ENCODE data around the gene PDE1A. TPM values are rescaled to one million over a fixed set of nuclear protein-coding genes. Genes with fewer than 3 reads are reported as not detected.

Gene PDE1A
- total and polyA plus RNA-seq, 2 of the 4 experiments (the other 2 are of a cell fraction) = 0.24 to 0.90 TPM

DNA sequence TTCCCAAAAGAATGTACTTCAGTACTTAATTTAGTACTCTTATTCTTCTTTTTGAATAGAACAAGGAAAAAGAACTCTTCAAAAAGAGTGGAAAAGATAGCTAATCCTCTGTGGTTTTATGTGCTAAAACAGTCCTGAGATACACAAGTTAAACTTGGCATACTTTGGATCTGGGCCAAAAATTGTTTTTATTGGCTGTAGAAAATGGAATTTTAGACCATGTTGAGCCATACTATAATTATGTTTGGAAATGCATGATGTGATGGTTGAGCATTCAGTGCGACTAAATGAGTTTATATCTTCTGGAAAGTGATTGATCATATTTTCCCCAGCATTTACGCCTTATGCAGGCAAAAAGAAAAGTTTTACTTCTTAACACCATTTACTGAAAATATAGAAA lies 18.0 kb upstream of the PDE1A start:
- H2BK20ac ChIP-seq (ENCODE audit: low read depth, low read length) = no peak overlapping the region
- CTCF ChIA-PET = no interaction called here
- H4K91ac ChIP-seq (ENCODE audit: insufficient read depth, low read depth, low read length) = no peak overlapping the region
- ATAC-seq (ENCODE audit: low read depth) = no peak
- H3K27me3 ChIP-seq (ENCODE audit: control insufficient read depth, insufficient read depth, low read length) = no peaks in the 10 kb centered on the region
- no peak overlapping the region for H3K23ac ChIP-seq (ENCODE audit: low read depth, low read length)
- BruUV-seq (replicated peaks) = no TSS peak
- no peak overlapping the region for H2AK9ac ChIP-seq (replicated peaks; ENCODE audit: low read depth, low read length, poor library complexity)
- no peak overlapping the region for H4K5ac ChIP-seq (ENCODE audit: low read depth, low read length)
- H3K9me3 ChIP-seq (ENCODE audit: control insufficient read depth, insufficient read depth, low read length) = no peaks in the 10 kb centered on the region
- POLR2A ChIA-PET (ENCODE audit: unreplicated experiment) = no interaction called here
- H4K20me1 ChIP-seq (ENCODE audit: insufficient read depth, low read length) = no peaks in the 10 kb centered on the region
- no peak overlapping the region for H2BK15ac ChIP-seq (ENCODE audit: low read depth, low read length)
- no CpG with 5 or more reads among the region's 2 CpGs for whole genome bisulfite sequencing, 2 experiments (ENCODE audit: extremely low coverage in 2 of 2, insufficient read length in 1 of 2)
- H3K36me3 ChIP-seq (ENCODE audit: control insufficient read depth, insufficient read depth, low read length) = no peaks in the 10 kb centered on the region
- H3K4me2 ChIP-seq (ENCODE audit: low read depth, low read length) = no peak overlapping the region
- H2BK5ac ChIP-seq (ENCODE audit: low read depth, low read length, poor library complexity, severe bottlenecking) = no peak overlapping the region
- DNase-seq = no peak
- H3K4me1 ChIP-seq (ENCODE audit: control insufficient read depth, insufficient read depth, low read length) = peaks cover 4% of the 10 kb centered on the region
- H3K14ac ChIP-seq (replicated peaks; ENCODE audit: low read depth, low read length) = no peak overlapping the region
- H3K9me1 ChIP-seq (ENCODE audit: insufficient read depth, low read length) = no peaks in the 10 kb centered on the region
- H3K4ac ChIP-seq (ENCODE audit: low read depth, low read length) = no peak overlapping the region
- H3K18ac ChIP-seq (ENCODE audit: low read depth, low read length) = no peak overlapping the region
- no peak overlapping the region for H4K8ac ChIP-seq (ENCODE audit: low read depth in 2 of 2, low read length in 2 of 2)
- H2AK5ac ChIP-seq (ENCODE audit: low read depth, low read length) = no peak overlapping the region
- intact Hi-C loops (cut with micrococcal nuclease) (no loop called here), in situ Hi-C loops (cut with MboI; ENCODE audit: low sequenced_read_pairs) (no loop called here), dilution Hi-C loops (cut with HindIII; ENCODE audit: low sequenced_read_pairs, unreplicated experiment) (no loop called here)
- no peak overlapping the region for H2AFZ ChIP-seq (replicated peaks; ENCODE audit: low read length, poor library complexity)
- TF ChIP-seq CHD1 (IDR thresholded peaks at IDR 0.05; ENCODE audit: low read depth, low read length) (no peak), RAD21 (IDR thresholded peaks at IDR 0.05; ENCODE audit: low read length) (no peak), NFE2L2 (IDR thresholded peaks at IDR 0.05; ENCODE audit: low read depth, low read length) (no peak), POLR2A (IDR thresholded peaks at IDR 0.05; ENCODE audit: low read depth, low read length) (no peak), MAFK (IDR thresholded peaks at IDR 0.05; ENCODE audit: low read depth, low read length) (no peak), SMC3 (IDR thresholded peaks at IDR 0.05; ENCODE audit: low read depth, low read length) (no peak), CEBPB (IDR thresholded peaks at IDR 0.05; ENCODE audit: low read depth, low read length) (no peak), FOS (IDR thresholded peaks at IDR 0.05; ENCODE audit: low read depth, low read length) (no peak), BHLHE40 (IDR thresholded peaks at IDR 0.05; ENCODE audit: low read depth, low read length) (no peak)
- TF ChIP-seq, protein P1, sequence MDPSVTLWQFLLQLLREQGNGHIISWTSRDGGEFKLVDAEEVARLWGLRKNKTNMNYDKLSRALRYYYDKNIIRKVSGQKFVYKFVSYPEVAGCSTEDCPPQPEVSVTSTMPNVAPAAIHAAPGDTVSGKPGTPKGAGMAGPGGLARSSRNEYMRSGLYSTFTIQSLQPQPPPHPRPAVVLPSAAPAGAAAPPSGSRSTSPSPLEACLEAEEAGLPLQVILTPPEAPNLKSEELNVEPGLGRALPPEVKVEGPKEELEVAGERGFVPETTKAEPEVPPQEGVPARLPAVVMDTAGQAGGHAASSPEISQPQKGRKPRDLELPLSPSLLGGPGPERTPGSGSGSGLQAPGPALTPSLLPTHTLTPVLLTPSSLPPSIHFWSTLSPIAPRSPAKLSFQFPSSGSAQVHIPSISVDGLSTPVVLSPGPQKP (IDR thresholded peaks at IDR 0.05; ENCODE audit: borderline replicate concordance, low read depth, low read length) = no peak
- TF ChIP-seq, protein P2, sequence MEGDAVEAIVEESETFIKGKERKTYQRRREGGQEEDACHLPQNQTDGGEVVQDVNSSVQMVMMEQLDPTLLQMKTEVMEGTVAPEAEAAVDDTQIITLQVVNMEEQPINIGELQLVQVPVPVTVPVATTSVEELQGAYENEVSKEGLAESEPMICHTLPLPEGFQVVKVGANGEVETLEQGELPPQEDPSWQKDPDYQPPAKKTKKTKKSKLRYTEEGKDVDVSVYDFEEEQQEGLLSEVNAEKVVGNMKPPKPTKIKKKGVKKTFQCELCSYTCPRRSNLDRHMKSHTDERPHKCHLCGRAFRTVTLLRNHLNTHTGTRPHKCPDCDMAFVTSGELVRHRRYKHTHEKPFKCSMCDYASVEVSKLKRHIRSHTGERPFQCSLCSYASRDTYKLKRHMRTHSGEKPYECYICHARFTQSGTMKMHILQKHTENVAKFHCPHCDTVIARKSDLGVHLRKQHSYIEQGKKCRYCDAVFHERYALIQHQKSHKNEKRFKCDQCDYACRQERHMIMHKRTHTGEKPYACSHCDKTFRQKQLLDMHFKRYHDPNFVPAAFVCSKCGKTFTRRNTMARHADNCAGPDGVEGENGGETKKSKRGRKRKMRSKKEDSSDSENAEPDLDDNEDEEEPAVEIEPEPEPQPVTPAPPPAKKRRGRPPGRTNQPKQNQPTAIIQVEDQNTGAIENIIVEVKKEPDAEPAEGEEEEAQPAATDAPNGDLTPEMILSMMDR (conservative IDR thresholded peaks at IDR 0.05; ENCODE audit: low read depth, low read length) = no peak
- TF ChIP-seq, protein P3, sequence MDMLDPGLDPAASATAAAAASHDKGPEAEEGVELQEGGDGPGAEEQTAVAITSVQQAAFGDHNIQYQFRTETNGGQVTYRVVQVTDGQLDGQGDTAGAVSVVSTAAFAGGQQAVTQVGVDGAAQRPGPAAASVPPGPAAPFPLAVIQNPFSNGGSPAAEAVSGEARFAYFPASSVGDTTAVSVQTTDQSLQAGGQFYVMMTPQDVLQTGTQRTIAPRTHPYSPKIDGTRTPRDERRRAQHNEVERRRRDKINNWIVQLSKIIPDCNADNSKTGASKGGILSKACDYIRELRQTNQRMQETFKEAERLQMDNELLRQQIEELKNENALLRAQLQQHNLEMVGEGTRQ (IDR thresholded peaks at IDR 0.05; ENCODE audit: low read depth, low read length) = no peak
- H3K56ac ChIP-seq (ENCODE audit: extremely low read depth, insufficient read depth, low read length) = no peak overlapping the region
- no peak overlapping the region for H3K9ac ChIP-seq (ENCODE audit: low read depth, low read length)
- no peak overlapping the region for H2BK120ac ChIP-seq (ENCODE audit: low read depth, low read length)
- H3K79me1 ChIP-seq (ENCODE audit: low read depth in 1 of 2, low read length in 2 of 2) = no peaks in the 10 kb centered on the region
- H3K27ac ChIP-seq (ENCODE audit: insufficient read depth, low read length) = no peak overlapping the region
- H3K4me3 ChIP-seq (ENCODE audit: insufficient read depth, low read depth, low read length) = no peak overlapping the region
